H9 (cell line): ENCODE measurements around the gene HDAC1. TPM values are rescaled to one million over a fixed set of nuclear protein-coding genes. Genes with fewer than 3 reads are reported as not detected.

ENCODE experiments used
- DNase-seq: peaks from one replicate; pipeline ENCODE4 v3.0.0-alpha.2; 2017
- H2AFZ ChIP-seq: one replicate; pipeline ENCODE4 v1.6.1; 2013; ENCODE audit warnings: mild to moderate bottlenecking, low read length, control low read depth, moderate library complexity
- H2AK5ac ChIP-seq: 2 replicates; pipeline ENCODE4 v1.6.1; 2013; ENCODE audit warnings: low read length, control low read depth, mixed read lengths; ENCODE audit not compliant: insufficient read length
- H2BK120ac ChIP-seq: one replicate; pipeline ENCODE4 v1.6.1; 2013; ENCODE audit warnings: low read depth, mild to moderate bottlenecking, low read length, control low read depth, inconsistent platforms; ENCODE audit not compliant: poor library complexity, severe bottlenecking
- H2BK12ac ChIP-seq: 2 replicates; pipeline ENCODE4 v1.6.1; 2013; ENCODE audit warnings: low read length, control low read depth, mixed read lengths, low read depth; ENCODE audit not compliant: insufficient read length
- H2BK15ac ChIP-seq: 2 replicates; pipeline ENCODE4 v1.6.1; 2013; ENCODE audit warnings: low read depth, low read length, control low read depth
- H2BK20ac ChIP-seq: one replicate; pipeline ENCODE4 v1.6.1; 2013; ENCODE audit warnings: low read depth, mild to moderate bottlenecking, low read length, control low read depth, inconsistent platforms; ENCODE audit not compliant: poor library complexity, severe bottlenecking
- H2BK5ac ChIP-seq: 2 replicates; pipeline ENCODE4 v1.6.1; 2013; ENCODE audit warnings: low read length, control low read depth, mixed read lengths; ENCODE audit not compliant: insufficient read length
- H3K14ac ChIP-seq: 2 replicates; pipeline ENCODE4 v1.6.1; 2013; ENCODE audit warnings: low read length, control low read depth; ENCODE audit not compliant: insufficient read depth
- H3K18ac ChIP-seq: 2 replicates; pipeline ENCODE4 v1.6.1; 2013; ENCODE audit warnings: low read depth, mild to moderate bottlenecking, mixed read lengths, low read length, control low read depth; ENCODE audit not compliant: insufficient read length
- H3K23ac ChIP-seq: 2 replicates; pipeline ENCODE4 v1.6.1; 2013; ENCODE audit warnings: low read length, control low read depth, mixed read lengths, low read depth; ENCODE audit not compliant: insufficient read length
- H3K23me2 ChIP-seq: 2 replicates; pipeline ENCODE4 v1.6.1; 2013; ENCODE audit warnings: low read depth, mild to moderate bottlenecking, mixed read lengths, low read length, control low read depth; ENCODE audit not compliant: insufficient read length, poor library complexity, severe bottlenecking
- H3K27ac ChIP-seq: 2 replicates; pipeline ENCODE4 v1.5.1; 2013; ENCODE audit warnings: low read length, control low read depth, mixed read lengths, low read depth; ENCODE audit not compliant: insufficient read length
- H3K27me3 ChIP-seq: 2 replicates; pipeline ENCODE4 v1.6.1; 2013; ENCODE audit warnings: low read length, control low read depth, inconsistent platforms; ENCODE audit not compliant: insufficient read depth
- H3K4ac ChIP-seq: 2 replicates; pipeline ENCODE4 v1.6.1; 2013; ENCODE audit warnings: low read depth, mild to moderate bottlenecking, control low read depth, inconsistent platforms, low read length, moderate library complexity
- H3K4me1 ChIP-seq: 2 replicates; pipeline ENCODE4 v1.6.1; 2013; ENCODE audit warnings: low read length, control low read depth, inconsistent platforms; ENCODE audit not compliant: insufficient read depth
- H3K4me2 ChIP-seq: 2 replicates; pipeline ENCODE4 v1.6.1; 2013; ENCODE audit warnings: low read length, control low read depth, mixed read lengths; ENCODE audit not compliant: insufficient read length, insufficient read depth
- H3K56ac ChIP-seq: 2 replicates; pipeline ENCODE4 v1.6.1; 2013; ENCODE audit warnings: low read depth, mild to moderate bottlenecking, mixed read lengths, low read length, control low read depth; ENCODE audit not compliant: insufficient read length
- H3K79me1 ChIP-seq: 2 replicates; pipeline ENCODE4 v1.6.1; 2013; ENCODE audit warnings: low read depth, mild to moderate bottlenecking, moderate library complexity, low read length, control low read depth, inconsistent platforms; ENCODE audit not compliant: insufficient read depth, poor library complexity, severe bottlenecking
- H3K79me2 ChIP-seq: 2 replicates; pipeline ENCODE4 v1.6.1; 2013; ENCODE audit warnings: low read length, control low read depth, inconsistent platforms; ENCODE audit not compliant: insufficient read depth
- H3K9ac ChIP-seq: 2 replicates; pipeline ENCODE4 v1.6.1; 2013; ENCODE audit warnings: low read length, control low read depth, mixed read lengths; ENCODE audit not compliant: insufficient read length; ENCODE audit errors: extremely low read depth
- H3K9me3 ChIP-seq: one replicate; pipeline ENCODE4 v1.6.1; 2013; ENCODE audit warnings: low read depth, low read length, inconsistent platforms; ENCODE audit not compliant: control insufficient read depth
- H3T11ph ChIP-seq: one replicate; pipeline ENCODE4 v1.6.1; 2013; ENCODE audit warnings: mild to moderate bottlenecking, low read length, control low read depth, inconsistent platforms
- H4K20me1 ChIP-seq: one replicate; pipeline ENCODE4 v1.6.1; 2013; ENCODE audit not compliant: control insufficient read depth, insufficient read length, insufficient read depth
- H4K5ac ChIP-seq: 2 replicates; pipeline ENCODE4 v1.6.1; 2013; ENCODE audit warnings: low read depth, mild to moderate bottlenecking, mixed read lengths, low read length, control low read depth; ENCODE audit not compliant: insufficient read length
- H4K8ac ChIP-seq: replicated peaks from 2 replicates; pipeline ENCODE4 v1.6.1; 2013; ENCODE audit warnings: low read length, control low read depth, mixed read lengths, low read depth; ENCODE audit not compliant: insufficient read length
- H4K91ac ChIP-seq: 2 replicates; pipeline ENCODE4 v1.6.1; 2013; ENCODE audit warnings: low read depth, mild to moderate bottlenecking, moderate library complexity, mixed read lengths, low read length, control low read depth; ENCODE audit not compliant: insufficient read length
- H3K27ac Mint-ChIP-seq, 3 experiments: 2 replicates in 2 of 3; 3 replicates in 1 of 3; pipeline ENCODE4 v1.8.0; 2020 to 2021; ENCODE audit warnings: mixed read lengths in 3 of 3, mild to moderate bottlenecking in 1 of 3, moderate library complexity in 1 of 3
- H3K27me3 Mint-ChIP-seq: 2 replicates; pipeline ENCODE4 v1.8.0; 2021; ENCODE audit warnings: low read depth, mild to moderate bottlenecking, moderate library complexity, mixed read lengths
- H3K36me3 Mint-ChIP-seq, 3 experiments: 2 replicates in 2 of 3; 3 replicates in 1 of 3; pipeline ENCODE4 v1.8.0; 2020 to 2021; ENCODE audit warnings: low read depth in 3 of 3, mixed read lengths in 3 of 3; ENCODE audit not compliant: insufficient read depth in 1 of 3
- H3K4me1 Mint-ChIP-seq, 2 experiments: 2 replicates each; pipeline ENCODE4 v1.8.0; 2020; ENCODE audit warnings: mixed read lengths in 2 of 2
- H3K4me3 Mint-ChIP-seq, 2 experiments: 2 replicates in 1 of 2; 3 replicates in 1 of 2; pipeline ENCODE4 v1.8.0; 2020 to 2021; ENCODE audit warnings: mild to moderate bottlenecking in 2 of 2, mixed read lengths in 2 of 2, moderate library complexity in 1 of 2
- H3K9me3 Mint-ChIP-seq, 2 experiments: 2 replicates in 1 of 2; 3 replicates in 1 of 2; pipeline ENCODE4 v1.8.0; 2020; ENCODE audit warnings: mild to moderate bottlenecking in 2 of 2, mixed read lengths in 2 of 2, moderate library complexity in 1 of 2
- WGBS: extraction: QIAGEN DNeasy Blood & Tissue Kit; methylation state at CpG from one replicate; pipeline ENCODE4 v1.1.7; 2013; ENCODE audit warnings: missing lambda C conversion rate, low lambda C conversion rate, mixed read lengths; ENCODE audit not compliant: insufficient read length; ENCODE audit errors: extremely low coverage; 5-methylcytosine and 5-hydroxymethylcytosine counted together
- total RNA-seq: library from RNA; stranded (reverse); gene quantifications from 2 replicates; pipeline ENCODE4 v1.2.1, GENCODE V29; 2021
- TF ChIP-seq, protein P1 (sequence below): fragments of 200-600 bp; sonication (generic); conservative IDR thresholded peaks from 3 replicates; pipeline ENCODE4 v1.8.0; 2021; ENCODE audit warnings: antibody characterized with exemption, mild to moderate bottlenecking

The HDAC1 gene
- total RNA-seq, 1 experiment from 2014 or later = 162 TPM

DNA sequence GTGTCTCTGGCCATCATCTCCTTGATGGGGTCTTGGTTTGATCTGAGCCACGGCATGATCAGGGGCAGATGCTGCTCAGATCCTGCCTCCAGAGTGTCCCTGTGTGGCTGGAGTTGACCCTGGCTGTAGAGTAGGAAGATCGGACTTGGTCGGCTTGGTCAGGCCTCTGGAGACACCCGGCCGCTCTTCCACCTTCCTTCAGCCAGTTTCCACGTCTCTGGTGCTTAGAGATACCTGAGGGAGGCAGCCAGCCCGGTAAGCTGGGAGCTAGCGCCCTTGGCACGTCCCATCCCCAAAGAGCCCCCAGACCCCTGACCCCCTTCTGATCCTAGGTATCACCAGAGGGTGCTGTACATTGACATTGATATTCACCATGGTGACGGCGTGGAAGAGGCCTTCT is 35.3 kb downstream of the HDAC1 start:
- no peaks in the 10 kb centered on the region for H3K79me2 ChIP-seq
- H2BK15ac ChIP-seq = no peak overlapping the region
- no peak overlapping the region for H3K4ac ChIP-seq
- no peaks in the 10 kb centered on the region for H3K9me3 ChIP-seq
- no peak overlapping the region for H3K18ac ChIP-seq
- Mint-ChIP-seq H3K36me3 (peaks cover 31 to 76% (median 64%) of the 10 kb centered on the region in 3 experiments), H3K27ac (no peak overlapping the region), H3K4me3 (no peak overlapping the region), H3K9me3 (no peaks in the 10 kb centered on the region), H3K27me3 (no peaks in the 10 kb centered on the region), H3K4me1 (peaks cover 4 to 8% of the 10 kb centered on the region in 2 experiments)
- no peaks in the 10 kb centered on the region for H3K79me1 ChIP-seq
- H2BK20ac ChIP-seq = no peak overlapping the region
- H3K4me1 ChIP-seq = no peaks in the 10 kb centered on the region
- no peak overlapping the region for H2BK5ac ChIP-seq
- TF ChIP-seq, protein P1, sequence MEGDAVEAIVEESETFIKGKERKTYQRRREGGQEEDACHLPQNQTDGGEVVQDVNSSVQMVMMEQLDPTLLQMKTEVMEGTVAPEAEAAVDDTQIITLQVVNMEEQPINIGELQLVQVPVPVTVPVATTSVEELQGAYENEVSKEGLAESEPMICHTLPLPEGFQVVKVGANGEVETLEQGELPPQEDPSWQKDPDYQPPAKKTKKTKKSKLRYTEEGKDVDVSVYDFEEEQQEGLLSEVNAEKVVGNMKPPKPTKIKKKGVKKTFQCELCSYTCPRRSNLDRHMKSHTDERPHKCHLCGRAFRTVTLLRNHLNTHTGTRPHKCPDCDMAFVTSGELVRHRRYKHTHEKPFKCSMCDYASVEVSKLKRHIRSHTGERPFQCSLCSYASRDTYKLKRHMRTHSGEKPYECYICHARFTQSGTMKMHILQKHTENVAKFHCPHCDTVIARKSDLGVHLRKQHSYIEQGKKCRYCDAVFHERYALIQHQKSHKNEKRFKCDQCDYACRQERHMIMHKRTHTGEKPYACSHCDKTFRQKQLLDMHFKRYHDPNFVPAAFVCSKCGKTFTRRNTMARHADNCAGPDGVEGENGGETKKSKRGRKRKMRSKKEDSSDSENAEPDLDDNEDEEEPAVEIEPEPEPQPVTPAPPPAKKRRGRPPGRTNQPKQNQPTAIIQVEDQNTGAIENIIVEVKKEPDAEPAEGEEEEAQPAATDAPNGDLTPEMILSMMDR = no peak
- H2AK5ac ChIP-seq = no peak overlapping the region
- no peak overlapping the region for H2BK120ac ChIP-seq
- H2AFZ ChIP-seq = no peak overlapping the region
- no peaks in the 10 kb centered on the region for H4K20me1 ChIP-seq
- no peaks in the 10 kb centered on the region for H3K23me2 ChIP-seq
- no peak overlapping the region for H3K27ac ChIP-seq
- no CpG with 5 or more reads among the region's 11 CpGs for WGBS
- H3K9ac ChIP-seq = no peak overlapping the region
- H4K91ac ChIP-seq = no peak overlapping the region
- no peak overlapping the region for H3K23ac ChIP-seq
- H2BK12ac ChIP-seq = no peak overlapping the region
- no peak overlapping the region for H3K4me2 ChIP-seq
- H3T11ph ChIP-seq = no peak overlapping the region
- H3K14ac ChIP-seq = no peak overlapping the region
- H4K8ac ChIP-seq = no peak overlapping the region
- H4K5ac ChIP-seq = no peak overlapping the region
- no peak for DNase-seq
- H3K56ac ChIP-seq = no peak overlapping the region
- no peaks in the 10 kb centered on the region for H3K27me3 ChIP-seq
